ENCODE results near the gene SNAP23. TPM values are rescaled to one million over a fixed set of nuclear protein-coding genes. Genes with fewer than 3 reads are reported as not detected.
A peak's percentile ranks its signal among the peaks of the same experiment; 100 is the strongest.
"Not testable (repeated sequence)": the region's sequence is repeated elsewhere in the genome, so short reads cannot be mapped to it uniquely, and the experiment has no call there.

The SNAP23 gene
- total RNA-seq, 2 experiments from 2014 or later = 49.0 to 54.2 TPM

- Mint-ChIP-seq H3K4me3 (no peak overlapping the region), H3K27me3 (ENCODE audit: low read depth) (no peaks in the 10 kb centered on the region), H3K4me1 (ENCODE audit: low read depth) (peaks cover 33% of the 10 kb centered on the region), H3K27ac (no peak overlapping the region), H3K36me3 (ENCODE audit: low read depth) (peaks cover 46% of the 10 kb centered on the region), H3K9me3 (ENCODE audit: insufficient read depth) (no peaks in the 10 kb centered on the region)
- no peak for DNase-seq
- ATAC-seq = no peak
- CTCF ChIA-PET = interaction anchor here (1.6 to 1.8 kb wide), 2 partner anchors 28 to 47 kb away, joined by 3 to 5 read pairs; no protein-coding TSS in a partner anchor
- POLR2A ChIA-PET = interaction anchor here (0.6 to 1.0 kb wide), 2 partner anchors 16 to 54 kb away, joined by 3 to 6 read pairs; partner anchors contain the start of gene ZNF106
These were observed 49.6 kb downstream of the SNAP23 start for GRCh38 chr15:42544853-42545629.

- H3K27ac Mint-ChIP-seq = peak overlapping the region; percentile 93
- ChIA-PET POLR2A (interaction anchor here (0.6 to 3.3 kb wide), 12 partner anchors 9 to 190 kb away, joined by 3 to 16 read pairs (median 5); partner anchors contain the start of genes CDAN1, STARD9 and ZNF106), CTCF (interaction anchor here (1.1 to 3.1 kb wide), 8 partner anchors 10 to 379 kb away, joined by 3 to 8 read pairs (median 4); partner anchors contain the start of gene ZNF106)
- no peaks in the 10 kb centered on the region for H3K27me3 Mint-ChIP-seq (ENCODE audit: low read depth)
- peaks cover 51% of the 10 kb centered on the region for H3K4me1 Mint-ChIP-seq (ENCODE audit: low read depth)
- ATAC-seq = no peak
- peaks cover 49% of the 10 kb centered on the region for H3K36me3 Mint-ChIP-seq (ENCODE audit: low read depth)
- no peak for DNase-seq
- peak overlapping the region; percentile 89 for H3K4me3 Mint-ChIP-seq
- no peaks in the 10 kb centered on the region for H3K9me3 Mint-ChIP-seq (ENCODE audit: insufficient read depth)
These were observed 52.4 kb downstream of the SNAP23 start for GRCh38 chr15:42547918-42548248.

- ATAC-seq (peak; percentile 95), DNase-seq (peak; percentile 88)
- CTCF ChIA-PET = interaction anchor here (1.1 to 3.1 kb wide), 7 partner anchors 10 to 378 kb away, joined by 3 to 8 read pairs (median 5); partner anchors contain the start of gene ZNF106
- Mint-ChIP-seq H3K4me3 (peak within 1 kb of the TSS; percentile 89), H3K4me1 (ENCODE audit: low read depth) (peaks cover 53% of the 10 kb centered on the region), H3K27ac (peak within 1 kb of the TSS; percentile 93), H3K36me3 (ENCODE audit: low read depth) (peaks cover 48% of the 10 kb centered on the region), H3K9me3 (ENCODE audit: insufficient read depth) (no peaks in the 10 kb centered on the region), H3K27me3 (ENCODE audit: low read depth) (no peaks in the 10 kb centered on the region)
- POLR2A ChIA-PET = interaction anchor here (0.6 to 3.3 kb wide), 15 partner anchors 10 to 189 kb away, joined by 3 to 16 read pairs (median 4); partner anchors contain the start of genes CDAN1, SNAP23, STARD9 and ZNF106
These were observed 53.0 kb downstream of the SNAP23 start, which contains the start of the genes HAUS2 and LRRC57 for GRCh38 chr15:42548249-42549031. Gene HAUS2, plus strand, starts transcription at chr15:42548838. Its CDS starts 35 bp downstream, at chr15:42548873. Gene LRRC57, minus strand, starts transcription at chr15:42548793. Its CDS starts 359 bp downstream, at chr15:42548434.

GRCh38 chr15:42549032-42549491, 53.6 kb downstream of the SNAP23 start:
- no peak for DNase-seq
- Mint-ChIP-seq H3K9me3 (ENCODE audit: insufficient read depth) (no peaks in the 10 kb centered on the region), H3K36me3 (ENCODE audit: low read depth) (peaks cover 46% of the 10 kb centered on the region), H3K4me1 (ENCODE audit: low read depth) (peaks cover 59% of the 10 kb centered on the region), H3K27me3 (ENCODE audit: low read depth) (no peaks in the 10 kb centered on the region), H3K27ac (peak overlapping the region; percentile 93), H3K4me3 (peak overlapping the region; percentile 89)
- ChIA-PET POLR2A (interaction anchor here (1.1 to 3.3 kb wide), 9 partner anchors 11 to 59 kb away, joined by 3 to 16 read pairs (median 7); partner anchors contain the start of genes SNAP23, STARD9 and ZNF106), CTCF (interaction anchor here (0.8 to 3.1 kb wide), 2 partner anchors 43 to 101 kb away, joined by 3 to 7 read pairs; no protein-coding TSS in a partner anchor)
- peak; percentile 48 for ATAC-seq

GRCh38 chr15:42549741-42550392, 54.4 kb downstream of the SNAP23 start:
- Mint-ChIP-seq H3K27me3 (ENCODE audit: low read depth) (no peaks in the 10 kb centered on the region), H3K4me3 (peak overlapping the region; percentile 89), H3K27ac (peak overlapping the region; percentile 62), H3K36me3 (ENCODE audit: low read depth) (peaks cover 42% of the 10 kb centered on the region), H3K9me3 (ENCODE audit: insufficient read depth) (no peaks in the 10 kb centered on the region), H3K4me1 (ENCODE audit: low read depth) (peaks cover 59% of the 10 kb centered on the region)
- ATAC-seq (no peak), DNase-seq (no peak)
- CTCF ChIA-PET = interaction anchor here (0.8 kb wide), 1 partner anchor 100 kb away, joined by 3 read pairs; no protein-coding TSS in a partner anchor
- POLR2A ChIA-PET = interaction anchor here (0.6 to 3.3 kb wide), 6 partner anchors 15 to 797 kb away, joined by 3 to 16 read pairs (median 6); partner anchors contain the start of genes SNAP23 and STARD9

GRCh38 chr15:42553554-42553953, 58.1 kb downstream of the SNAP23 start:
- H3K4me3 Mint-ChIP-seq = no peak overlapping the region
- CTCF ChIA-PET = interaction anchor here (0.7 to 1.6 kb wide), 2 partner anchors 12 to 372 kb away, joined by 3 read pairs; no protein-coding TSS in a partner anchor
- POLR2A ChIA-PET = interaction anchor here (0.6 to 0.9 kb wide), 3 partner anchors 15 to 63 kb away, joined by 3 read pairs; partner anchors contain the start of gene ZNF106

GRCh38 chr15:42556550-42557207, 61.2 kb downstream of the SNAP23 start:
- CTCF ChIA-PET; H3K9me3 Mint-ChIP-seq (ENCODE audit: insufficient read depth); H3K27ac Mint-ChIP-seq; H3K4me3 Mint-ChIP-seq; ATAC-seq; POLR2A ChIA-PET; DNase-seq; H3K27me3 Mint-ChIP-seq (ENCODE audit: low read depth): not testable (repeated sequence)
- H3K4me1 Mint-ChIP-seq (ENCODE audit: low read depth) = peaks cover 17% of the 10 kb centered on the region
- peaks cover 40% of the 10 kb centered on the region for H3K36me3 Mint-ChIP-seq (ENCODE audit: low read depth)

More at GRCh38 chr15:42553554-42553953, 58.1 kb downstream of the SNAP23 start:
- no peaks in the 10 kb centered on the region for H3K27me3 Mint-ChIP-seq (ENCODE audit: low read depth)
- H3K9me3 Mint-ChIP-seq (ENCODE audit: insufficient read depth) = no peaks in the 10 kb centered on the region
- peaks cover 34% of the 10 kb centered on the region for H3K4me1 Mint-ChIP-seq (ENCODE audit: low read depth)
- peaks cover 27% of the 10 kb centered on the region for H3K36me3 Mint-ChIP-seq (ENCODE audit: low read depth)
- no peak for DNase-seq
- no peak for ATAC-seq
- peak overlapping the region; percentile 28 for H3K27ac Mint-ChIP-seq

- Mint-ChIP-seq H3K4me1 (ENCODE audit: low read depth) (peaks cover 6% of the 10 kb centered on the region), H3K9me3 (ENCODE audit: insufficient read depth) (no peaks in the 10 kb centered on the region), H3K27me3 (ENCODE audit: low read depth) (no peaks in the 10 kb centered on the region), H3K36me3 (ENCODE audit: low read depth) (peaks cover 40% of the 10 kb centered on the region), H3K27ac (no peak overlapping the region), H3K4me3 (no peak overlapping the region)
- DNase-seq = no peak
- ChIA-PET POLR2A (no interaction called here), CTCF (interaction anchor here (1.6 kb wide), 1 partner anchor 11 kb away, joined by 3 read pairs; no protein-coding TSS in a partner anchor)
- ATAC-seq = no peak
These were observed 63.3 kb downstream of the SNAP23 start for GRCh38 chr15:42558739-42559138.

- Mint-ChIP-seq H3K27me3 (ENCODE audit: low read depth) (peaks cover 13% of the 10 kb centered on the region), H3K4me1 (ENCODE audit: low read depth) (peaks cover 35% of the 10 kb centered on the region), H3K9me3 (ENCODE audit: insufficient read depth) (no peaks in the 10 kb centered on the region), H3K36me3 (ENCODE audit: low read depth) (peaks cover 6% of the 10 kb centered on the region), H3K27ac (peak within 1 kb of the TSS; percentile 91), H3K4me3 (peak within 1 kb of the TSS; percentile 95)
- POLR2A ChIA-PET = interaction anchor here (0.7 to 3.4 kb wide), 7 partner anchors 20 to 85 kb away, joined by 3 to 16 read pairs (median 3); partner anchors contain the start of genes HAUS2, LRRC57 and ZNF106
- ATAC-seq (peak; percentile 94), DNase-seq (peak; percentile 97)
- CTCF ChIA-PET = interaction anchor here (1.2 kb wide), 1 partner anchor 33 kb away, joined by 5 read pairs; no protein-coding TSS in a partner anchor
These were observed 80.0 kb downstream of the SNAP23 start, which contains the start of gene STARD9 for GRCh38 chr15:42575188-42576039. Gene STARD9, plus strand, starts transcription at chr15:42575606. Its CDS starts 110 bp downstream, at chr15:42575716.

All from activated CD8-positive, alpha-beta T cell treated with anti-CD3 and anti-CD28 coated beads, Interleukin-2, amount 10 ng/mL, durations not matched to agents 7 days and 5 days (primary cell).